Chondrocyte (in vitro differentiated cells): ENCODE data around the gene C19orf12. TPM values are rescaled to one million over a fixed set of nuclear protein-coding genes. Genes with fewer than 3 reads are reported as not detected.

ENCODE experiments used
- DNase-seq: peaks from one replicate; pipeline ENCODE4 v3.0.0; 2021; ENCODE audit warnings: mixed read lengths, low spot score
- H3K27ac Mint-ChIP-seq: one replicate; pipeline ENCODE4 v1.8.0; 2021; ENCODE audit warnings: mild to moderate bottlenecking, moderate library complexity, mixed read lengths; ENCODE audit not compliant: unreplicated experiment
- H3K27me3 Mint-ChIP-seq: 2 replicates; pipeline ENCODE4 v1.8.0; 2021; ENCODE audit warnings: low read depth, mixed read lengths
- H3K36me3 Mint-ChIP-seq: 2 replicates; pipeline ENCODE4 v1.8.0; 2021; ENCODE audit warnings: low read depth, mixed read lengths
- H3K4me1 Mint-ChIP-seq: 2 replicates; pipeline ENCODE4 v1.8.0; 2021; ENCODE audit warnings: low read depth, mild to moderate bottlenecking, mixed read lengths
- H3K4me3 Mint-ChIP-seq: one replicate; pipeline ENCODE4 v1.8.0; 2021; ENCODE audit warnings: mild to moderate bottlenecking, moderate library complexity, mixed read lengths; ENCODE audit not compliant: unreplicated experiment
- H3K9me3 Mint-ChIP-seq: 2 replicates; pipeline ENCODE4 v1.8.0; 2021; ENCODE audit warnings: low read depth, mixed read lengths
- total RNA-seq: library from RNA; stranded (reverse); gene quantifications from 3 replicates; pipeline ENCODE4 v1.2.1, GENCODE V29; 2021
- TF ChIP-seq, protein P1 (sequence below): fragments of 200-600 bp; sonication (generic); IDR thresholded peaks from 2 replicates; pipeline ENCODE4 v1.5.0; 2021; ENCODE audit warnings: antibody characterized with exemption, mild to moderate bottlenecking, moderate library complexity

C19orf12 gene
- total RNA-seq, 1 donor from 2014 or later = 46.4 TPM

DNA sequence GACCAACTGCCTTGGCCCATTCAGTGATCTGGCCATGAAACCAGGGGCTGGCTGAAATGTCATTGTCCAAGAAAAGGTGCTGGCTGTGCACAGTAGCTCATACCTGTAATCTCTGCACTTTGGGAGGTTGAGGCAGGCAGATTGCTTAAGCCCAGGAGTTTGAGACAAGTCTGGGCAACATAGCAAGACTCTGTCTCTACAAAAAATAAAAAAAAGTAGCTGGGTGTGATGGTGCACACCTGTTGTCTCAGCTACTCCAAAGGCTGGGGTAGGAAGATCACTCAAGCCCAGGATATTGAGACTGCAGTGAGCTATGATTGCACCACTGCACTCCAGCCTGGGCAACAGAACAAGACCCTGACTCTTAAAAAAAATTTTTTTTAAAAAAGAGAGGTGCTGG is 28.6 kb upstream of the C19orf12 start:
- no peaks in the 10 kb centered on the region for H3K36me3 Mint-ChIP-seq
- H3K4me1 Mint-ChIP-seq = no peaks in the 10 kb centered on the region
- H3K9me3 Mint-ChIP-seq = no peaks in the 10 kb centered on the region
- H3K4me3 Mint-ChIP-seq = no peak overlapping the region
- TF ChIP-seq, protein P1, sequence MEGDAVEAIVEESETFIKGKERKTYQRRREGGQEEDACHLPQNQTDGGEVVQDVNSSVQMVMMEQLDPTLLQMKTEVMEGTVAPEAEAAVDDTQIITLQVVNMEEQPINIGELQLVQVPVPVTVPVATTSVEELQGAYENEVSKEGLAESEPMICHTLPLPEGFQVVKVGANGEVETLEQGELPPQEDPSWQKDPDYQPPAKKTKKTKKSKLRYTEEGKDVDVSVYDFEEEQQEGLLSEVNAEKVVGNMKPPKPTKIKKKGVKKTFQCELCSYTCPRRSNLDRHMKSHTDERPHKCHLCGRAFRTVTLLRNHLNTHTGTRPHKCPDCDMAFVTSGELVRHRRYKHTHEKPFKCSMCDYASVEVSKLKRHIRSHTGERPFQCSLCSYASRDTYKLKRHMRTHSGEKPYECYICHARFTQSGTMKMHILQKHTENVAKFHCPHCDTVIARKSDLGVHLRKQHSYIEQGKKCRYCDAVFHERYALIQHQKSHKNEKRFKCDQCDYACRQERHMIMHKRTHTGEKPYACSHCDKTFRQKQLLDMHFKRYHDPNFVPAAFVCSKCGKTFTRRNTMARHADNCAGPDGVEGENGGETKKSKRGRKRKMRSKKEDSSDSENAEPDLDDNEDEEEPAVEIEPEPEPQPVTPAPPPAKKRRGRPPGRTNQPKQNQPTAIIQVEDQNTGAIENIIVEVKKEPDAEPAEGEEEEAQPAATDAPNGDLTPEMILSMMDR = no peak
- DNase-seq = no peak
- H3K27ac Mint-ChIP-seq = no peak overlapping the region
- H3K27me3 Mint-ChIP-seq = peaks cover 10% of the 10 kb centered on the region

DNA sequence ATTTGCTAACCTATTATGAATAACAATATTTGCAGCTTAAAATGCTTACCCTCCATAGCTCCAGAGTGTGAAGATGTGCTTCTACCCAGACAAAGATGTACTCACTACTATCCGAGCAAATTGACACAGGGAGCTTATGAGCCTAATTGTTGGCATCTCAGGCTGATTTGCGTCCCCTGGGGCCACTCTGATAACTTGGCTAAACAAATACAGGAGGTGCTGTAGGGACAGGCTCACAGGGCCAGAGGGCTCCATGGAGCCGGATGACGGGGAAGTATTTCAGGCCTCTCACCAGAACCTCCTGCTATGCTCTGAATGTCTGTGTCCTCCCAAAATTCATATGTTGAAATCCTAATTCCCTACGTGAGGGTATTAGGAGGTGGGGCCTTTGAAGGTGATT is 26.7 kb upstream of the C19orf12 start:
- H3K9me3 Mint-ChIP-seq = no peaks in the 10 kb centered on the region
- H3K4me1 Mint-ChIP-seq = no peaks in the 10 kb centered on the region
- TF ChIP-seq, protein P1 = no peak
- H3K4me3 Mint-ChIP-seq = no peak overlapping the region
- H3K27me3 Mint-ChIP-seq = peaks cover 16% of the 10 kb centered on the region
- no peaks in the 10 kb centered on the region for H3K36me3 Mint-ChIP-seq
- H3K27ac Mint-ChIP-seq = no peak overlapping the region
- no peak for DNase-seq

DNA sequence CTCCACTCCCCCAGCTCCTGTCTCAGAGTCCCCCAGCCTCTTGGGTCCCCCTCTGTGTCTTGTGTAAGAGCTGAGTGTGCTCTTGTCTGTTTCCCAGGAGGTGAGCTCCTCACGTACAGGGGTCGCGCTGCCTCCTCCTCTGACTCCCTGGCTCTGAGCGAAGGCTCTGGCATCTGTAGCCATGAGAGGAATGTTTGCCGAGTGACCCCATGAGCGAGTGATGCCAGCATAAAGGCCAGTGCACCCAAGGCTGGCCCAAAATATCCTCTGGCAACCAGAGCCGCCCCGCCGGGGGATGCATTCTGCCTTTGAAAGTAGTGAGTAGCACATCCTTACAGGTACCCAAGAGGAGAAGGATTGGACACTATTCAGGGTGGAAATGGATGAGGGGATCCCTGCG is 26.2 kb upstream of the C19orf12 start:
- TF ChIP-seq, protein P1 = no peak

DNA sequence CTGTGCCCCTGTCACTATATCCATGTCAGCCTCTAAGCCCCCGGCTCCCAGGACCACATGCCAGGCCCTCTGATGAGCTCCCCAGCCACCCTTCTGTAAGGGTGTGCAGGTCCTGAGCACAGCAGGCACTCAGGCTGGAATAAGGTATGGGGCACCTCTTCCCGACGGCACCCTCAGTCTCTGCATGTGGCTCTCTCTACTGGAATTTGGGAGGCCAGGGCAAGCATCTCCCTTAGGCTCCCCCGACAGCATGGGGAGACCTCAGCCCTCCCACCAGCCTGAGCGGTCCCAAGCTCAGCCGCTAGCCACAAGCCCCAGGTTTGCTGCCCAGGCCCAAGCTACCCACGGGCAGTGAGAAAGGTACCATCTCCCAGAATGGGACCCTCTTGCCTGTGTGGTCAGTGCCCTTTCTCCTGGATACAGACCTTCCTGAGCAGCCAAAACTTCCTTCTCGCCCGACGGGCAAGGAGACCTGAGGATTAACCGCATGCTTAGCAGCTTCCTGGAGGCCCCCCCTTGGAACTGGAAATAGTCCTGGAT is 22.5 kb upstream of the C19orf12 start:
- Mint-ChIP-seq H3K4me3 (no peak overlapping the region), H3K9me3 (no peaks in the 10 kb centered on the region), H3K4me1 (no peaks in the 10 kb centered on the region), H3K27ac (no peak overlapping the region), H3K36me3 (no peaks in the 10 kb centered on the region), H3K27me3 (peaks cover 33% of the 10 kb centered on the region)
- TF ChIP-seq, protein P1 = no peak
- DNase-seq = peak; percentile 77

More for the DNA sequence above, 26.2 kb upstream of the C19orf12 start:
- Mint-ChIP-seq H3K27me3 (peaks cover 19% of the 10 kb centered on the region), H3K4me1 (no peaks in the 10 kb centered on the region), H3K36me3 (no peaks in the 10 kb centered on the region), H3K27ac (no peak overlapping the region), H3K9me3 (no peaks in the 10 kb centered on the region), H3K4me3 (no peak overlapping the region)
- peak; percentile 54 for DNase-seq

DNA sequence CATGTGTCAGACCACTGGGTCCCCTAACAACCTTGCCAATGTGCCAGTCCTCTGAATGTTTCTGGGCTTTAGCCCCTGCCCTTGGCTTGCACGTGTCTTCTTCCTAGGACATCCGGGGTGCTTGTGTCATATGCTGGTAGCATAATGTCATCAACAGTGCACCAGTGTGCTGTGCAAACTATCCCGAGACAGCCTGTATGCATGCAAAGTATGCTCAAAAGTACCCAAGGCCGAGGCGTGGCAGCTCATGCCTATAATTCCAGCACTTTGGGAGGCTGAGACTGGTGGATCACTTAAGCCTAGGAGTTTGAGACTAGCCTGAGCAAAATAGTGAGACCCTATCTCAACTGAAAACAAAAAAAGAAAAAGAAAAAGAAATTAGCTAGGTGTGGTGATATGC is 20.8 kb upstream of the C19orf12 start:
- H3K27ac Mint-ChIP-seq = no peak overlapping the region
- H3K4me1 Mint-ChIP-seq = no peaks in the 10 kb centered on the region
- H3K9me3 Mint-ChIP-seq = no peaks in the 10 kb centered on the region
- peaks cover 36% of the 10 kb centered on the region for H3K27me3 Mint-ChIP-seq
- DNase-seq = no peak
- no peak overlapping the region for H3K4me3 Mint-ChIP-seq
- peaks cover 2% of the 10 kb centered on the region for H3K36me3 Mint-ChIP-seq
- TF ChIP-seq, protein P1 = no peak
